Panc1 (cell line): Measurements from ENCODE around the gene BAIAP2. TPM values are rescaled to one million over a fixed set of nuclear protein-coding genes. Genes with fewer than 3 reads are reported as not detected.
A peak's percentile ranks its signal among the peaks of the same experiment; 100 is the strongest.

ENCODE experiments used
- ATAC-seq: fragments of 200-7000 bp; cut with Tn5 transposase; 2 replicates; pipeline ENCODE4 v1.9.1; 2020; ENCODE audit warnings: mild to moderate bottlenecking, moderate library complexity
- BruUV-seq: library from RNA; stranded (reverse); fragments of 400-500 nt; replicated peaks from 2 replicates; lab custom pipeline; 2021; lab: Mats Ljungman, UMichigan
- CTCF ChIA-PET: fragments of 300-600 bp; sonication (Branson Sonifier 250); formaldehyde crosslinking; loops from one replicate; lab custom pipeline; 2022; ENCODE audit warnings: antibody characterized with exemption; lab: Charles Lee
- POLR2A ChIA-PET: fragments of 300-600 bp; sonication (Branson Sonifier 250); formaldehyde crosslinking; loops from one replicate; lab custom pipeline; 2022; ENCODE audit warnings: antibody characterized with exemption; lab: Charles Lee
- DNase-seq: peaks from one replicate; pipeline ENCODE4 v3.0.0-alpha.2; 2010; ENCODE audit warnings: low read depth, low spot score
- H3K27ac ChIP-seq: 2 replicates; pipeline ENCODE4 v1.5.1; 2011; ENCODE audit warnings: mild to moderate bottlenecking, low read length, inconsistent platforms
- H3K27me3 ChIP-seq: fragments of 200-500 bp; sonication (Bioruptor generic); 2 replicates; pipeline ENCODE4 v1.6.0; 2014; ENCODE audit warnings: low read length, inconsistent platforms; ENCODE audit not compliant: control insufficient read depth, insufficient read depth
- H3K36me3 ChIP-seq: fragments of 200-500 bp; sonication (Bioruptor generic); 2 replicates; pipeline ENCODE4 v1.5.1; 2014; ENCODE audit warnings: inconsistent platforms, mild to moderate bottlenecking, low read length, moderate library complexity; ENCODE audit not compliant: control insufficient read depth, insufficient read depth
- H3K4me1 ChIP-seq: 2 replicates; pipeline ENCODE4 v1.5.1; 2011; ENCODE audit warnings: inconsistent platforms, mild to moderate bottlenecking, low read length, moderate library complexity; ENCODE audit not compliant: control insufficient read depth, insufficient read depth
- H3K4me3 ChIP-seq, 2 experiments: 2 replicates each; pipeline ENCODE4 v1.5.1; 2011 to 2012; ENCODE audit warnings: low read depth in 2 of 2, low read length in 2 of 2, mild to moderate bottlenecking in 2 of 2, inconsistent platforms in 1 of 2, moderate library complexity in 1 of 2
- H3K9me3 ChIP-seq: fragments of 200-500 bp; sonication (Bioruptor generic); 2 replicates; pipeline ENCODE4 v1.5.1; 2014; ENCODE audit warnings: low read depth, mild to moderate bottlenecking, inconsistent platforms, low read length, moderate library complexity; ENCODE audit not compliant: control insufficient read depth, insufficient read depth
- CTCF ChIP-seq: fragments of 450-650 bp; IDR thresholded peaks from 2 replicates; pipeline ENCODE4 v1.5.1; 2017; ENCODE audit warnings: mild to moderate bottlenecking
- POLR2AphosphoS5 ChIP-seq: IDR thresholded peaks from 2 replicates; pipeline ENCODE4 v1.6.1; 2012; ENCODE audit warnings: mild to moderate bottlenecking, low read depth, low read length, moderate library complexity
- REST ChIP-seq, 2 experiments: IDR thresholded peaks; 2 replicates each; pipeline ENCODE4 v1.6.1; 2011 to 2012; ENCODE audit warnings: low read depth in 2 of 2, control low read depth in 1 of 2, low read length in 1 of 2, mild to moderate bottlenecking in 1 of 2, moderate library complexity in 1 of 2; ENCODE audit not compliant: insufficient read depth in 1 of 2
- SIN3A ChIP-seq: IDR thresholded peaks from 2 replicates; pipeline ENCODE4 v1.6.1; 2012; ENCODE audit warnings: low read depth, mild to moderate bottlenecking, low read length, moderate library complexity, borderline replicate concordance; ENCODE audit not compliant: insufficient read depth
- TCF7L2 ChIP-seq: IDR thresholded peaks from 2 replicates; pipeline ENCODE4 v1.6.1; 2011; ENCODE audit warnings: mild to moderate bottlenecking, low read depth, low read length, inconsistent platforms
- in situ Hi-C: cut with HindIII; loops from 2 replicates; pipeline ENCODE4 v1.10.0; 2016; ENCODE audit warnings: low sequenced_read_pairs, low pct_unique_long_range_greater_than_20kb
- intact Hi-C: fragments of 100-400 bp; cut with micrococcal nuclease; formaldehyde crosslinking; loops from one replicate; pipeline ENCODE4 v1.10.0; 2022; ENCODE audit not compliant: unreplicated experiment
- total RNA-seq: library from RNA; stranded (reverse); gene quantifications from one replicate; pipeline ENCODE4 v1.2.1, GENCODE V29; 2021; ENCODE audit not compliant: unreplicated experiment

Gene BAIAP2
- total RNA-seq, 1 experiment from 2014 or later = 125 TPM

- Histone ChIP-seq H3K9me3 (no peaks in the 10 kb centered on the region), H3K27me3 (no peaks in the 10 kb centered on the region), H3K36me3 (no peaks in the 10 kb centered on the region; the same call in 1 of the 2 replicates), H3K4me1 (peaks cover 11% of the 10 kb centered on the region), H3K4me3 (no peak overlapping the region), H3K27ac (no peak overlapping the region)
- no peak for ATAC-seq
- in situ Hi-C loops (no loop called here), intact Hi-C loops (no loop called here)
- CTCF ChIA-PET = no interaction called here
- TF ChIP-seq POLR2AphosphoS5 = no peak
- TF ChIP-seq CTCF = no peak
- TF ChIP-seq REST (IDR thresholded peaks at IDR 0.05; ENCODE audit: insufficient read depth in 1 of 2, low read depth in 2 of 2, low read length in 1 of 2) = no peak
- no peak for TF ChIP-seq SIN3A
- TF ChIP-seq TCF7L2 = no peak
- POLR2A ChIA-PET = interaction anchor here (0.6 kb wide), 1 partner anchor 82 kb away, joined by 4 read pairs; no protein-coding TSS in a partner anchor
- DNase-seq = no peak
- no TSS peak for BruUV-seq
Measured at GRCh38 chr17:80996422-80997305, 38.3 kb upstream of the BAIAP2 start.

GRCh38 chr17:80997424-80998117 is 37.4 kb upstream of the BAIAP2 start:
- Histone ChIP-seq H3K27me3 (no peaks in the 10 kb centered on the region), H3K4me3 (no peak overlapping the region), H3K27ac (no peak overlapping the region), H3K36me3 (no peaks in the 10 kb centered on the region), H3K4me1 (peaks cover 15% of the 10 kb centered on the region), H3K9me3 (no peaks in the 10 kb centered on the region)
- intact Hi-C loops = no loop called here
- POLR2A ChIA-PET = no interaction called here
- in situ Hi-C loops = no loop called here
- DNase-seq (no peak), ATAC-seq (peak; percentile 20; the same call in 1 of the 2 replicates)
- no TSS peak for BruUV-seq
- CTCF ChIA-PET = no interaction called here
- TF ChIP-seq SIN3A (no peak), POLR2AphosphoS5 (no peak), CTCF (no peak), TCF7L2 (no peak), REST (IDR thresholded peaks at IDR 0.05; ENCODE audit: insufficient read depth in 1 of 2, low read depth in 2 of 2, low read length in 1 of 2) (no peak)
